HCT116 (cell line): Measurements from ENCODE around the gene ATG16L1. TPM values are rescaled to one million over a fixed set of nuclear protein-coding genes. Genes with fewer than 3 reads are reported as not detected.

Experiments
- ATAC-seq: fragments of 200-7000 bp; cut with Tn5 transposase; 2 replicates; pipeline ENCODE4 v1.9.1; 2020; ENCODE audit warnings: mild to moderate bottlenecking, moderate library complexity
- BruUV-seq: library from RNA; stranded (reverse); fragments of 400-500 nt; replicated peaks from 2 replicates; lab custom pipeline; 2021; lab: Mats Ljungman, UMichigan
- CTCF ChIA-PET: fragments of 300-600 bp; sonication (Branson Sonifier 250); formaldehyde crosslinking; loops from one replicate; lab custom pipeline; 2021; ENCODE audit warnings: antibody characterized with exemption; lab: Charles Lee
- POLR2A ChIA-PET: fragments of 300-600, 350-600 bp; sonication (Branson Sonifier 250); formaldehyde crosslinking; loops from one replicate; lab custom pipeline; 2021; ENCODE audit warnings: antibody characterized with exemption; lab: Charles Lee
- RAD21 ChIA-PET, 2 experiments: fragments of 300-600 bp; sonication (Branson Sonifier 250); formaldehyde crosslinking; loops; one replicate each; lab custom pipeline; 2023; ENCODE audit warnings: low total read pairs in 2 of 2; ENCODE audit not compliant: uncharacterized antibody in 2 of 2, unreplicated experiment in 2 of 2, low non-redundant PET in 1 of 2; lab: Charles Lee
- DNase-seq: peaks from one replicate; pipeline ENCODE4 v3.0.0-alpha.2; 2010; ENCODE audit warnings: low read depth, low spot score
- H2AFZ ChIP-seq: fragments of 200-600 bp; shearing (Covaris generic), sonication (generic); 2 replicates; pipeline ENCODE4 v1.6.1; 2017; ENCODE audit warnings: low read depth, mixed run types, mixed read lengths, antibody characterized with exemption, low read length; ENCODE audit not compliant: poor library complexity, severe bottlenecking
- H3K27ac ChIP-seq: 2 replicates; pipeline ENCODE4 v1.5.1; 2012; ENCODE audit warnings: low read depth, low read length
- H3K27me3 ChIP-seq: fragments of 200-600 bp; sonication (generic); 2 replicates; pipeline ENCODE4 v1.6.1; 2016; ENCODE audit warnings: mixed run types, low read length, mixed read lengths; ENCODE audit not compliant: insufficient read depth
- H3K36me3 ChIP-seq, 2 experiments: fragments of 200-500 bp in 1 of 2; fragments of 200-600 bp in 1 of 2; sonication (Bioruptor generic) in 1 of 2; sonication (generic) in 1 of 2; 2 replicates each; pipeline versions ENCODE4 v1.5.1 to v1.6.1; 2014 to 2016; ENCODE audit warnings: low read length in 2 of 2, inconsistent platforms in 1 of 2, mixed read lengths in 1 of 2, mixed run types in 1 of 2; ENCODE audit not compliant: insufficient read depth in 2 of 2, control insufficient read depth in 1 of 2
- H3K4me1 ChIP-seq, 2 experiments: fragments of 200-600 bp in 1 of 2; sonication (generic) in 1 of 2; 2 replicates each; pipeline versions ENCODE4 v1.5.1 to v1.6.1; 2012 to 2017; ENCODE audit warnings: low read length in 2 of 2, inconsistent platforms in 1 of 2, mild to moderate bottlenecking in 1 of 2, mixed read lengths in 1 of 2, mixed run types in 1 of 2, moderate library complexity in 1 of 2; ENCODE audit not compliant: insufficient read depth in 2 of 2, control insufficient read depth in 1 of 2
- H3K4me2 ChIP-seq: fragments of 200-600 bp; sonication (generic); 2 replicates; pipeline ENCODE4 v1.6.1; 2017; ENCODE audit warnings: mixed run types, low read length, mixed read lengths
- H3K4me3 ChIP-seq, 2 experiments: fragments of 200-600 bp in 1 of 2; sonication (generic) in 1 of 2; replicated peaks in 1 of 2; 2 replicates each; pipeline ENCODE4 v1.5.1; 2011 to 2016; ENCODE audit warnings: low read length in 2 of 2, control low read depth in 1 of 2, low read depth in 1 of 2, mild to moderate bottlenecking in 1 of 2, mixed read lengths in 1 of 2, mixed run types in 1 of 2
- H3K79me2 ChIP-seq: fragments of 200-600 bp; sonication (generic); 2 replicates; pipeline ENCODE4 v1.6.1; 2017; ENCODE audit warnings: mild to moderate bottlenecking, mixed run types, low read length, moderate library complexity, mixed read lengths; ENCODE audit not compliant: insufficient read depth
- H3K9ac ChIP-seq: fragments of 200-600 bp; sonication (generic); 2 replicates; pipeline ENCODE4 v1.6.1; 2016; ENCODE audit warnings: low read length, mixed read lengths
- H3K9me2 ChIP-seq: fragments of 200-600 bp; sonication (generic), shearing (Covaris generic); 2 replicates; pipeline ENCODE4 v1.6.1; 2017; ENCODE audit warnings: mixed run types, mild to moderate bottlenecking, moderate library complexity; ENCODE audit not compliant: insufficient read depth
- H3K9me3 ChIP-seq, 2 experiments: fragments of 200-500 bp in 1 of 2; fragments of 200-600 bp in 1 of 2; sonication (Bioruptor generic) in 1 of 2; sonication (generic) in 1 of 2; 2 replicates each; pipeline ENCODE4 v1.6.1; 2014 to 2017; ENCODE audit warnings: low read length in 2 of 2, mixed read lengths in 2 of 2, inconsistent platforms in 1 of 2, low read depth in 1 of 2, mild to moderate bottlenecking in 1 of 2, mixed run types in 1 of 2, moderate library complexity in 1 of 2; ENCODE audit not compliant: control insufficient read depth in 1 of 2, insufficient read depth in 1 of 2
- H4K20me1 ChIP-seq: fragments of 200-600 bp; sonication (generic), shearing (Covaris generic); 2 replicates; pipeline ENCODE4 v1.6.1; 2017; ENCODE audit warnings: mixed run types, mild to moderate bottlenecking, moderate library complexity; ENCODE audit not compliant: insufficient read depth
- CBX3 ChIP-seq: IDR thresholded peaks from 2 replicates; pipeline ENCODE4 v1.6.1; 2012; ENCODE audit warnings: low read depth
- CEBPB ChIP-seq: IDR thresholded peaks from 2 replicates; pipeline ENCODE4 v1.6.1; 2012; ENCODE audit warnings: low read depth
- EGR1 ChIP-seq: IDR thresholded peaks from 2 replicates; pipeline ENCODE4 v1.6.1; 2012; ENCODE audit warnings: low read depth
- EZH2 ChIP-seq: fragments of 200-600 bp; sonication (generic); IDR thresholded peaks from 2 replicates; pipeline ENCODE4 v1.6.1; 2017; ENCODE audit warnings: antibody characterized with exemption, mixed run types
- FOSL1 ChIP-seq: IDR thresholded peaks from 2 replicates; pipeline ENCODE4 v1.6.1; 2012; ENCODE audit warnings: low read depth
- JUND ChIP-seq: IDR thresholded peaks from 2 replicates; pipeline ENCODE4 v1.6.1; 2012
- POLR2A ChIP-seq: IDR thresholded peaks from 2 replicates; pipeline ENCODE4 v1.7.0; 2011; ENCODE audit warnings: borderline replicate concordance; ENCODE audit not compliant: insufficient read depth, insufficient read length; ENCODE audit errors: extremely low read depth
- POLR2AphosphoS5 ChIP-seq: IDR thresholded peaks from 2 replicates; pipeline ENCODE4 v1.6.1; 2011; ENCODE audit warnings: mild to moderate bottlenecking, low read depth, low read length, moderate library complexity
- RAD21 ChIP-seq: IDR thresholded peaks from 2 replicates; pipeline ENCODE4 v1.6.1; 2012; ENCODE audit warnings: low read depth, mild to moderate bottlenecking
- SIN3A ChIP-seq: IDR thresholded peaks from 2 replicates; pipeline ENCODE4 v1.6.1; 2012; ENCODE audit warnings: low read depth
- SP1 ChIP-seq: IDR thresholded peaks from 2 replicates; pipeline ENCODE4 v1.6.1; 2012; ENCODE audit warnings: low read depth
- TCF7L2 ChIP-seq: IDR thresholded peaks from 2 replicates; pipeline ENCODE4 v1.7.0; 2011; ENCODE audit warnings: borderline replicate concordance, inconsistent platforms; ENCODE audit not compliant: insufficient read depth, insufficient read length; ENCODE audit errors: extremely low read depth
- YY1 ChIP-seq: IDR thresholded peaks from 2 replicates; pipeline ENCODE4 v1.6.1; 2011; ENCODE audit warnings: low read length, low read depth, moderate library complexity, mild to moderate bottlenecking; ENCODE audit not compliant: insufficient replicate concordance; ENCODE audit errors: extremely low read depth
- ZFX ChIP-seq: fragments of 450-650 bp; IDR thresholded peaks from 2 replicates; pipeline ENCODE4 v1.6.1; 2017
- ZNF274 ChIP-seq: fragments of 200-500 bp; sonication (Bioruptor generic); IDR thresholded peaks from 2 replicates; pipeline ENCODE4 v1.6.1; 2014; ENCODE audit warnings: mild to moderate bottlenecking, low read depth, low read length, inconsistent platforms
- intact Hi-C: fragments of 100-400 bp; cut with micrococcal nuclease; formaldehyde crosslinking; loops from 2 replicates; pipeline ENCODE4 v1.10.0; 2022
- total RNA-seq: library from RNA; stranded (reverse); gene quantifications from one replicate; pipeline ENCODE4 v1.2.1, GENCODE V29; 2021; ENCODE audit not compliant: unreplicated experiment
- TF ChIP-seq, protein P1 (sequence below): IDR thresholded peaks from 2 replicates; pipeline ENCODE4 v1.6.1; 2012
- TF ChIP-seq, protein P2 (sequence below): IDR thresholded peaks from 2 replicates; pipeline ENCODE4 v1.6.1; 2012
- TF ChIP-seq, protein P3 (sequence below): IDR thresholded peaks from 2 replicates; pipeline ENCODE4 v1.6.1; 2011; ENCODE audit warnings: mild to moderate bottlenecking, low read length, moderate library complexity; ENCODE audit not compliant: insufficient replicate concordance; ENCODE audit errors: extremely low read depth

The ATG16L1 gene
- total RNA-seq, 1 experiment from 2014 or later = 43.4 TPM

DNA sequence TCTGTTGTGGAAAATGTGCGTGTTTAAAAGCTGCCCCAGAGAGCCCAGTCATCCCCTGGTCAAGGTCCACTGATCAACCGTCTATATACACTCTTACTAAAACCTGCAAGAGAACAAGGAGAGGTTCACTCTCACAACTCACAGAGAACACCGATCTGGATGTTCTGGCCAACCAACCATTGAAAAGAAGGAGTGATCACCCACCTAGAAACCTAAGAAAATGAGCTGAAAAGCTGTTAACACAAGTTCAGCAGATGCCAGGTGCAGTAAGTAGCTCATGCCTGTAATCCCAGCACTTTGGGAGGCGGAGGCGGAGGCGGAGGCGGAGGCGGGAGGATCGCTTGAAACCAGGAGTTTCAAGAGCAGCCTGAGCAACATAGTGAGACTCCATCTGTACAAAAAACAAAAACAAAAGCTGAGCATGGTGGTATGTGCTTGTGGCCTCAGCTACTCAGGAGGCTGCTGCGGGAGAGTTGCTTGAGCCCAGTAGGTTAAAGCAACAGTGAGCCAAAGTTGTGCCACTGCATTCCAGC lies 14.5 kb downstream of the ATG16L1 start:
- H3K79me2 ChIP-seq = peaks cover 41% of the 10 kb centered on the region
- no peaks in the 10 kb centered on the region for H3K9me3 ChIP-seq
- ChIA-PET RAD21 (no interaction called here), CTCF (no interaction called here), POLR2A (no interaction called here)
- no peaks in the 10 kb centered on the region for H4K20me1 ChIP-seq
- no peak overlapping the region for H3K27ac ChIP-seq
- intact Hi-C loops = no loop called here
- H3K4me2 ChIP-seq = no peak overlapping the region
- no peak overlapping the region for H2AFZ ChIP-seq
- H3K9ac ChIP-seq = no peak overlapping the region
- no peaks in the 10 kb centered on the region for H3K4me1 ChIP-seq
- ATAC-seq (no peak), DNase-seq (no peak)
- no peaks in the 10 kb centered on the region for H3K27me3 ChIP-seq
- BruUV-seq = no TSS peak
- TF ChIP-seq, protein P1, sequence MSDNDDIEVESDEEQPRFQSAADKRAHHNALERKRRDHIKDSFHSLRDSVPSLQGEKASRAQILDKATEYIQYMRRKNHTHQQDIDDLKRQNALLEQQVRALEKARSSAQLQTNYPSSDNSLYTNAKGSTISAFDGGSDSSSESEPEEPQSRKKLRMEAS = no peak
- no peak for TF ChIP-seq SP1
- TF ChIP-seq SIN3A = no peak
- TF ChIP-seq ZFX = no peak
- TF ChIP-seq POLR2AphosphoS5 = no peak
- TF ChIP-seq FOSL1 = no peak
- no peak for TF ChIP-seq EZH2
- TF ChIP-seq POLR2A = no peak
- no peak for TF ChIP-seq CEBPB
- TF ChIP-seq YY1 = no peak
- TF ChIP-seq, protein P2, sequence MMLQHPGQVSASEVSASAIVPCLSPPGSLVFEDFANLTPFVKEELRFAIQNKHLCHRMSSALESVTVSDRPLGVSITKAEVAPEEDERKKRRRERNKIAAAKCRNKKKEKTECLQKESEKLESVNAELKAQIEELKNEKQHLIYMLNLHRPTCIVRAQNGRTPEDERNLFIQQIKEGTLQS = no peak
- no peak for TF ChIP-seq TCF7L2
- TF ChIP-seq CBX3 = no peak
- TF ChIP-seq RAD21 = no peak
- no peak for TF ChIP-seq JUND
- TF ChIP-seq, protein P3, sequence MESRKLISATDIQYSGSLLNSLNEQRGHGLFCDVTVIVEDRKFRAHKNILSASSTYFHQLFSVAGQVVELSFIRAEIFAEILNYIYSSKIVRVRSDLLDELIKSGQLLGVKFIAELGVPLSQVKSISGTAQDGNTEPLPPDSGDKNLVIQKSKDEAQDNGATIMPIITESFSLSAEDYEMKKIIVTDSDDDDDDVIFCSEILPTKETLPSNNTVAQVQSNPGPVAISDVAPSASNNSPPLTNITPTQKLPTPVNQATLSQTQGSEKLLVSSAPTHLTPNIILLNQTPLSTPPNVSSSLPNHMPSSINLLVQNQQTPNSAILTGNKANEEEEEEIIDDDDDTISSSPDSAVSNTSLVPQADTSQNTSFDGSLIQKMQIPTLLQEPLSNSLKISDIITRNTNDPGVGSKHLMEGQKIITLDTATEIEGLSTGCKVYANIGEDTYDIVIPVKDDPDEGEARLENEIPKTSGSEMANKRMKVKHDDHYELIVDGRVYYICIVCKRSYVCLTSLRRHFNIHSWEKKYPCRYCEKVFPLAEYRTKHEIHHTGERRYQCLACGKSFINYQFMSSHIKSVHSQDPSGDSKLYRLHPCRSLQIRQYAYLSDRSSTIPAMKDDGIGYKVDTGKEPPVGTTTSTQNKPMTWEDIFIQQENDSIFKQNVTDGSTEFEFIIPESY = no peak
- no peak for TF ChIP-seq ZNF274
- TF ChIP-seq EGR1 = no peak
- H3K36me3 ChIP-seq = peaks cover 63 to 78% of the 10 kb centered on the region in 2 experiments
- H3K9me2 ChIP-seq = no peaks in the 10 kb centered on the region
- H3K4me3 ChIP-seq = no peak overlapping the region
